Hepatocyte (in vitro differentiated cells): ENCODE data around the gene NELFCD.

Source experiments
- CTCF ChIP-seq: fragments of 200-600 bp; sonication (generic); IDR thresholded peaks from 2 replicates; pipeline ENCODE4 v1.5.1; 2016; ENCODE audit warnings: antibody characterized with exemption, mild to moderate bottlenecking; ENCODE audit not compliant: poor library complexity
- EZH2phosphoT487 ChIP-seq: fragments of 200-600 bp; sonication (generic); IDR thresholded peaks from one replicate; pipeline ENCODE4 v1.6.1; 2018; ENCODE audit warnings: antibody characterized with exemption, mild to moderate bottlenecking, low read depth, moderate library complexity; ENCODE audit not compliant: unreplicated experiment, severe bottlenecking

GRCh38 chr20:59025511-59025910 is 44.5 kb downstream of the NELFCD start:
- TF ChIP-seq CTCF (no peak), EZH2phosphoT487 (no peak)
